SK-N-SH (cell line): ENCODE data around the gene PHF21A. TPM values are rescaled to one million over a fixed set of nuclear protein-coding genes. Genes with fewer than 3 reads are reported as not detected.
A peak's percentile ranks its signal among the peaks of the same experiment; 100 is the strongest.

ENCODE experiments used
- CTCF ChIA-PET: fragments of 300-600, 350-600 bp; formaldehyde crosslinking; extraction: SDS; loops from one replicate; lab custom pipeline; 2021; lab: Yijun Ruan, JAX
- POLR2A ChIA-PET: fragments of 350-600 bp; sonication (Branson Sonifier 250); formaldehyde crosslinking; extraction: SDS; loops from one replicate; lab custom pipeline; 2020; ENCODE audit warnings: antibody characterized with exemption, inconsistent platforms; lab: Yijun Ruan, JAX
- DNase-seq: peaks from one replicate; pipeline ENCODE4 v3.0.0; 2012
- H2AFZ ChIP-seq: fragments of 200-600 bp; sonication (generic); 2 replicates; pipeline ENCODE4 v1.8.1; 2016; ENCODE audit warnings: antibody characterized with exemption, mild to moderate bottlenecking, low read depth
- H3F3A ChIP-seq: fragments of 200-600 bp; sonication (generic); replicated peaks from 2 replicates; pipeline ENCODE3; 2016; ENCODE audit warnings: antibody characterized with exemption, mild to moderate bottlenecking; ENCODE audit not compliant: insufficient read depth
- H3K27ac ChIP-seq, 2 experiments: fragments of 200-500 bp in 1 of 2; fragments of 200-600 bp in 1 of 2; sonication (Bioruptor generic) in 1 of 2; sonication (generic), shearing (Covaris generic) in 1 of 2; 2 replicates each; pipeline versions ENCODE4 v1.5.1 to v1.6.1; 2014 to 2016; ENCODE audit warnings: low read depth in 2 of 2, inconsistent platforms in 1 of 2, low read length in 1 of 2, mild to moderate bottlenecking in 1 of 2, mixed read lengths in 1 of 2
- H3K27me3 ChIP-seq: fragments of 200-600 bp; sonication (generic), shearing (Covaris generic); 2 replicates; pipeline ENCODE4 v1.6.1; 2016; ENCODE audit warnings: mixed run types; ENCODE audit not compliant: insufficient read depth
- H3K36me3 ChIP-seq, 2 experiments: fragments of 200-500 bp in 1 of 2; fragments of 200-600 bp in 1 of 2; sonication (Bioruptor generic) in 1 of 2; sonication (generic) in 1 of 2; replicated peaks in 1 of 2; 2 replicates each; pipeline versions ENCODE3 to v1.5.1; 2014 to 2016; ENCODE audit warnings: low read length in 1 of 2, mild to moderate bottlenecking in 1 of 2; ENCODE audit not compliant: insufficient read depth in 2 of 2, control insufficient read depth in 1 of 2
- H3K4me1 ChIP-seq, 2 experiments: fragments of 200-500 bp in 1 of 2; fragments of 200-600 bp in 1 of 2; sonication (Bioruptor generic) in 1 of 2; sonication (generic), shearing (Covaris generic) in 1 of 2; 2 replicates each; pipeline versions ENCODE4 v1.5.1 to v1.6.1; 2014 to 2016; ENCODE audit warnings: low read depth in 1 of 2, low read length in 1 of 2, mixed run types in 1 of 2; ENCODE audit not compliant: insufficient read depth in 2 of 2, control insufficient read depth in 1 of 2
- H3K4me2 ChIP-seq: fragments of 200-600 bp; sonication (generic), shearing (Covaris generic); 2 replicates; pipeline ENCODE4 v1.6.1; 2017; ENCODE audit warnings: mixed run types
- H3K4me3 ChIP-seq, 2 experiments: fragments of 200-500 bp in 1 of 2; fragments of 200-600 bp in 1 of 2; sonication (Bioruptor generic) in 1 of 2; sonication (generic), shearing (Covaris generic) in 1 of 2; 2 replicates each; pipeline versions ENCODE4 v1.5.1 to v1.8.1; 2014 to 2016; ENCODE audit warnings: low read depth in 2 of 2, inconsistent platforms in 1 of 2, low read length in 1 of 2, mild to moderate bottlenecking in 1 of 2, mixed read lengths in 1 of 2, moderate library complexity in 1 of 2
- H3K79me2 ChIP-seq: fragments of 200-600 bp; sonication (generic); 2 replicates; pipeline ENCODE4 v1.8.1; 2017; ENCODE audit warnings: mild to moderate bottlenecking; ENCODE audit not compliant: insufficient read depth
- H3K9ac ChIP-seq: fragments of 200-600 bp; sonication (generic); 2 replicates; pipeline ENCODE4 v1.6.1; 2017; ENCODE audit warnings: mixed run types
- H3K9me2 ChIP-seq: fragments of 200-600 bp; sonication (generic); 2 replicates; pipeline ENCODE4 v1.6.1; 2017; ENCODE audit warnings: mixed run types
- H3K9me3 ChIP-seq: fragments of 200-600 bp; sonication (generic); 2 replicates; pipeline ENCODE4 v1.6.1; 2017; ENCODE audit warnings: mixed run types, mild to moderate bottlenecking, moderate library complexity
- H4K20me1 ChIP-seq: fragments of 200-600 bp; sonication (generic); 2 replicates; pipeline ENCODE4 v1.6.1; 2017; ENCODE audit warnings: mild to moderate bottlenecking, mixed run types; ENCODE audit not compliant: insufficient read depth
- CHD2 ChIP-seq: fragments of 150-350 bp; IDR thresholded peaks from 2 replicates; pipeline ENCODE4 v1.6.1; 2018; ENCODE audit warnings: low read length; ENCODE audit not compliant: partially characterized antibody
- ELF1 ChIP-seq: IDR thresholded peaks from 2 replicates; pipeline ENCODE4 v1.4.0; 2012
- EZH2phosphoT487 ChIP-seq: fragments of 200-600 bp; sonication (generic); IDR thresholded peaks from 2 replicates; pipeline ENCODE4 v1.6.1; 2017; ENCODE audit warnings: low read depth, mixed run types, mild to moderate bottlenecking, antibody characterized with exemption, moderate library complexity, borderline replicate concordance
- FOXJ3 ChIP-seq: sonication (generic); formaldehyde crosslinking; IDR thresholded peaks from 2 replicates; pipeline ENCODE4 v1.5.1; 2020; ENCODE audit warnings: mild to moderate bottlenecking, missing genetic modification reagents
- GABPA ChIP-seq: IDR thresholded peaks from 2 replicates; pipeline ENCODE4 v1.4.0; 2012; ENCODE audit warnings: low read depth, mild to moderate bottlenecking
- MEF2A ChIP-seq: IDR thresholded peaks from 2 replicates; pipeline ENCODE4 v1.4.0; 2012; ENCODE audit warnings: low read depth, borderline replicate concordance
- NRF1 ChIP-seq: IDR thresholded peaks from 2 replicates; pipeline ENCODE4 v1.6.1; 2012; ENCODE audit warnings: low read depth, mild to moderate bottlenecking, low read length
- POLR2AphosphoS5 ChIP-seq: IDR thresholded peaks from 2 replicates; pipeline ENCODE4 v1.6.1; 2012; ENCODE audit warnings: low read depth, low read length
- RCOR1 ChIP-seq: fragments of 150-350 bp; IDR thresholded peaks from 2 replicates; pipeline ENCODE4 v1.6.1; 2017; ENCODE audit warnings: antibody characterized with exemption, low read length
- RFX5 ChIP-seq: IDR thresholded peaks from 2 replicates; pipeline ENCODE4 v1.6.1; 2012; ENCODE audit warnings: mild to moderate bottlenecking, improper control_type of control experiment, low read length
- RXRA ChIP-seq: IDR thresholded peaks from 2 replicates; pipeline ENCODE4 v1.4.0; 2012; ENCODE audit warnings: low read depth, mild to moderate bottlenecking, borderline replicate concordance
- SMC3 ChIP-seq: IDR thresholded peaks from 2 replicates; pipeline ENCODE4 v1.6.1; 2012; ENCODE audit warnings: low read depth, low read length, improper control_type of control experiment
- TAF1 ChIP-seq: IDR thresholded peaks from 2 replicates; pipeline ENCODE4 v1.6.1; 2012; ENCODE audit warnings: low read depth, mild to moderate bottlenecking, low read length, moderate library complexity, borderline replicate concordance
- TCF12 ChIP-seq: IDR thresholded peaks from 2 replicates; pipeline ENCODE4 v1.4.0; 2012
- TEAD4 ChIP-seq: IDR thresholded peaks from 2 replicates; pipeline ENCODE4 v1.4.0; 2012; ENCODE audit warnings: mild to moderate bottlenecking, borderline replicate concordance; ENCODE audit not compliant: insufficient read depth
- WGBS: methylation state at CpG from one replicate; pipeline ENCODE4 v1.1.6; 2017; ENCODE audit warnings: low lambda C conversion rate; 5-methylcytosine and 5-hydroxymethylcytosine counted together
- polyA plus RNA-seq, 3 experiments: library from polyadenylated mRNA; depleted of rRNA; stranded (reverse); fragments of >200 nt; gene quantifications; 2 replicates each; pipeline ENCODE4 v1.2.3, GENCODE V29; 2012
- TF ChIP-seq, protein P1 (sequence below): IDR thresholded peaks from 2 replicates; pipeline ENCODE4 v1.6.1; 2012; ENCODE audit warnings: mild to moderate bottlenecking, low read depth, low read length, moderate library complexity
- TF ChIP-seq, protein P2 (sequence below): fragments of 150-350 bp; IDR thresholded peaks from 2 replicates; pipeline ENCODE4 v1.6.1; 2017; ENCODE audit warnings: antibody characterized with exemption, low read length, low read depth, borderline replicate concordance

PHF21A gene
- polyA plus RNA-seq, 1 of the 3 experiments (the other 2 are of a cell fraction) = 18.8 TPM

DNA sequence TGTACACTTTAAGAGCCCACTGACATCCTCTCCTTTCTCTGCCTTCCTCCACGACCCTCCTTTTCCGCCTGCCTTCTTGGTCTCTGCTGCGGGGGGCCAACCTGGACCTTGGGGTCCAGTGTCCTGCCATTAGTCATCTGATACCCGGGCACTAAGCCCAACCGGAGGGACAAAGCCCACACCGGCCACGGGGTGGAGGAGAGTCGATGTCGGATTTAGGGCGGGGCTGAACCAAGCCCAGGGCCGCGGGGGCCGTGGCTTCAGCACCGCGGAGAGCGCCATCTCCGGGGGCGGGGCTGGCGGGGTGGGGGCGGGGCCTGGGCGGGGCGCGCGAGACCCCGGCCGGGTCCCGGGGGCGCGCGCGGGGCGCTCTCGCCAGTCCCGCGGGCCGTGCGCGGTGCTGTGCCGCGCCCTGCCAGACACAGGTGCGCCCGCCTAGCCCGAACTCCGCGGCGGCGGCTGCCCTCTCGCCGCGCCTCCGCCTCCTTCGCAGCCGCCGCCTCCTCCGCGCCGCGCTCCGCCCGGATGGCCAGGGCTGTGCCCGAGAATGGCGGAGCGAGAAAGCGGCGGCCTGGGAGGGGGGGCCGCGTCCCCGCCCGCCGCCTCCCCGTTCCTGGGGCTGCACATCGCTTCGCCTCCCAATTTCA lies 235.9 kb downstream of the PHF21A start, which contains the start of gene MAPK8IP1:
MAPK8IP1 (plus strand) TSS at position 378 of the 647 bp plus-strand sequence; CDS start at position 548, 170 bp downstream.
- CTCF ChIA-PET = interaction anchor here (0.9 to 3.8 kb wide), 3 partner anchors 12 to 43 kb away, joined by 3 to 25 read pairs (median 5); no protein-coding TSS in a partner anchor
- WGBS = 12% methylated on average over 18 of the region's 73 CpGs
- 0 out of 2 replicates have a peak within 1 kb of the TSS, but pooled peaks have one; percentile 16 for H2AFZ ChIP-seq
- H3K9me3 ChIP-seq = no peaks in the 10 kb centered on the region
- DNase-seq = peak; percentile 97
- no peak for TF ChIP-seq RCOR1
- TF ChIP-seq, protein P1, sequence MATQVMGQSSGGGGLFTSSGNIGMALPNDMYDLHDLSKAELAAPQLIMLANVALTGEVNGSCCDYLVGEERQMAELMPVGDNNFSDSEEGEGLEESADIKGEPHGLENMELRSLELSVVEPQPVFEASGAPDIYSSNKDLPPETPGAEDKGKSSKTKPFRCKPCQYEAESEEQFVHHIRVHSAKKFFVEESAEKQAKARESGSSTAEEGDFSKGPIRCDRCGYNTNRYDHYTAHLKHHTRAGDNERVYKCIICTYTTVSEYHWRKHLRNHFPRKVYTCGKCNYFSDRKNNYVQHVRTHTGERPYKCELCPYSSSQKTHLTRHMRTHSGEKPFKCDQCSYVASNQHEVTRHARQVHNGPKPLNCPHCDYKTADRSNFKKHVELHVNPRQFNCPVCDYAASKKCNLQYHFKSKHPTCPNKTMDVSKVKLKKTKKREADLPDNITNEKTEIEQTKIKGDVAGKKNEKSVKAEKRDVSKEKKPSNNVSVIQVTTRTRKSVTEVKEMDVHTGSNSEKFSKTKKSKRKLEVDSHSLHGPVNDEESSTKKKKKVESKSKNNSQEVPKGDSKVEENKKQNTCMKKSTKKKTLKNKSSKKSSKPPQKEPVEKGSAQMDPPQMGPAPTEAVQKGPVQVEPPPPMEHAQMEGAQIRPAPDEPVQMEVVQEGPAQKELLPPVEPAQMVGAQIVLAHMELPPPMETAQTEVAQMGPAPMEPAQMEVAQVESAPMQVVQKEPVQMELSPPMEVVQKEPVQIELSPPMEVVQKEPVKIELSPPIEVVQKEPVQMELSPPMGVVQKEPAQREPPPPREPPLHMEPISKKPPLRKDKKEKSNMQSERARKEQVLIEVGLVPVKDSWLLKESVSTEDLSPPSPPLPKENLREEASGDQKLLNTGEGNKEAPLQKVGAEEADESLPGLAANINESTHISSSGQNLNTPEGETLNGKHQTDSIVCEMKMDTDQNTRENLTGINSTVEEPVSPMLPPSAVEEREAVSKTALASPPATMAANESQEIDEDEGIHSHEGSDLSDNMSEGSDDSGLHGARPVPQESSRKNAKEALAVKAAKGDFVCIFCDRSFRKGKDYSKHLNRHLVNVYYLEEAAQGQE = peak; percentile 93
- TF ChIP-seq, all 33 proteins: peak for 1
- peaks cover 0 to 7% of the 10 kb centered on the region in 2 experiments for H3K36me3 ChIP-seq
- 0 out of 2 replicates have a peak within 1 kb of the TSS, but pooled peaks have one; percentile 14 for H3K9ac ChIP-seq
- H3K4me3 ChIP-seq = peak within 1 kb of the TSS; percentile 66 to 67
- peak within 1 kb of the TSS in 1 of 2 experiments; percentile 63; a peak in 2 of 4 replicates for H3K27ac ChIP-seq
- H3K9me2 ChIP-seq = no peaks in the 10 kb centered on the region
- peaks cover 23% of the 10 kb centered on the region for H4K20me1 ChIP-seq
- H3K4me2 ChIP-seq = peak within 1 kb of the TSS; percentile 93
- peaks cover 10 to 55% of the 10 kb centered on the region in 2 experiments for H3K4me1 ChIP-seq
- no peaks in the 10 kb centered on the region for H3K27me3 ChIP-seq
- peaks cover 2% of the 10 kb centered on the region for H3F3A ChIP-seq
- POLR2A ChIA-PET = interaction anchor here (1.0 kb wide), 1 partner anchor 14 kb away, joined by 3 read pairs; no protein-coding TSS in a partner anchor
- no peaks in the 10 kb centered on the region for H3K79me2 ChIP-seq

DNA sequence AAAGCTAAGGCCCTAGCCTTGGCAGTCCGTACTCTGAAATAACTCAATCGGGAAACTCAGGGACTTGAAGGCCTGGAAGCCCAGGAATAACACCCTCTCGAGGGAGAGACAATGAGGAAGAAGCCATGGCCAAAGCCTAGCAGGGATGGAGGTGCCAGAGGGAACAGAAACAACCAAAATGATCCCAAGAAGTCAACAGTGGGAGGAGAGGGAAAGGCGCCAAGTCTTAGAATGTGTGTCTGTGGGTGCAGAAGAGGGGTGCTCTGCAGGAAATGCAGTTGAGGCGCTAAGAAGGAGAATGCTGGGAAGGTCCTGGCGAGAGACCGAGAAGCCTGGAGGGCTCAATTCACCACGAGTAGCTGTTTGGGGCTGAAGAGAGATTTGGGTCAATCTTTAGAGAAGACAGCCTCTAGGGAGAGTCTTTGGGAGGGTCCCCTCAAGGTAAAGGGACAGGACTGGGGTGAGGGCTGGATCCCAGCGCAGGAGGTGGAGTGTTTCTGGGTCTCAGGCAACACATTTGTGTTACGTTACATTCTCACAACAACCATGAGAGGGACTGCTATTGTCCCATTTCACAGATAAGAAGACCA lies 236.6 kb downstream of the PHF21A start:
- no peak overlapping the region for H3K4me2 ChIP-seq
- no peaks in the 10 kb centered on the region for H3K79me2 ChIP-seq
- peaks cover 24% of the 10 kb centered on the region for H4K20me1 ChIP-seq
- peak overlapping the region in 1 of 2 experiments; percentile 67; a peak in 1 of 4 replicates for H3K4me3 ChIP-seq
- POLR2A ChIA-PET = interaction anchor here (1.0 kb wide), 1 partner anchor 14 kb away, joined by 3 read pairs; no protein-coding TSS in a partner anchor
- no peak overlapping the region for H2AFZ ChIP-seq
- DNase-seq = no peak
- H3K36me3 ChIP-seq = peaks cover 0 to 7% of the 10 kb centered on the region in 2 experiments
- peak overlapping the region in 1 of 2 experiments; percentile 56; a peak in 1 of 4 replicates for H3K27ac ChIP-seq
- CTCF ChIA-PET = interaction anchor here (1.0 kb wide), 2 partner anchors 12 to 42 kb away, joined by 5 read pairs; no protein-coding TSS in a partner anchor
- no peaks in the 10 kb centered on the region for H3K27me3 ChIP-seq
- H3F3A ChIP-seq = peaks cover 8% of the 10 kb centered on the region
- 86% methylated on average over 10 of the region's 10 CpGs for WGBS
- TF ChIP-seq FOXJ3 (CRISPR knock-in tag) = no peak
- TF ChIP-seq GABPA = no peak
- no peak for TF ChIP-seq TAF1
- no peak for TF ChIP-seq EZH2phosphoT487
- TF ChIP-seq ELF1 = no peak
- no peak for TF ChIP-seq SMC3
- no peak for TF ChIP-seq NRF1
- TF ChIP-seq POLR2AphosphoS5 = no peak
- no peak for TF ChIP-seq MEF2A
- no peak for TF ChIP-seq CHD2
- TF ChIP-seq, protein P2, sequence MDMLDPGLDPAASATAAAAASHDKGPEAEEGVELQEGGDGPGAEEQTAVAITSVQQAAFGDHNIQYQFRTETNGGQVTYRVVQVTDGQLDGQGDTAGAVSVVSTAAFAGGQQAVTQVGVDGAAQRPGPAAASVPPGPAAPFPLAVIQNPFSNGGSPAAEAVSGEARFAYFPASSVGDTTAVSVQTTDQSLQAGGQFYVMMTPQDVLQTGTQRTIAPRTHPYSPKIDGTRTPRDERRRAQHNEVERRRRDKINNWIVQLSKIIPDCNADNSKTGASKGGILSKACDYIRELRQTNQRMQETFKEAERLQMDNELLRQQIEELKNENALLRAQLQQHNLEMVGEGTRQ = no peak
- TF ChIP-seq RXRA = no peak
- TF ChIP-seq RFX5 = no peak
- no peak for TF ChIP-seq TCF12
- TF ChIP-seq TEAD4 = no peak
- H3K4me1 ChIP-seq = peaks cover 18 to 62% of the 10 kb centered on the region in 2 experiments
- H3K9me3 ChIP-seq = no peaks in the 10 kb centered on the region
- H3K9ac ChIP-seq = no peak overlapping the region
- H3K9me2 ChIP-seq = no peaks in the 10 kb centered on the region
